ENCODE measurements around the gene PACSIN3.
"Not testable (repeated sequence)": the region's sequence is repeated elsewhere in the genome, so short reads cannot be mapped to it uniquely, and the experiment has no call there.

DNA sequence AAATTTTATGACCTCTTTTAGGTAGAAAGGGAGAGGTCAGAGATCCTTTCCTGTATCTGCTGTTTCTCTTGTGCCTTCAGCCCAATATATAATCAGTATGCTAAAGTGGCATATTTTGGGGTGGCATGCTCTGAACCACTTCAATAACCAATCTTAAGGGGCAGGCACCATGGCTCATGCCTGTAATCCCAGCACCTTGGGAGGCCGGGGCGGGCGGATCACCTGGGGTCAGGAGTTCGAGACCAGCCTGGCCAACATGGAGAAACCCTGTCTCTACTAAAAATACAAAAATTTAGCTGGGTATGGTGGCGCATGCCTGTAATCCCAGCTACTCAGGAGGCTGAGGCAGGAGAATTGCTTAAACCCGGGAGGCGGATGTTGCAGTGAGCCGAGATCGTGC lies 11.9 kb upstream of the PACSIN3 start:
- TF ChIP-seq EZH2phosphoT487 (IDR thresholded peaks at IDR 0.05; ENCODE audit: borderline replicate concordance, low read length); CTCF (IDR thresholded peaks at IDR 0.05; ENCODE audit: low read depth, low read length, poor library complexity, severe bottlenecking): not testable (repeated sequence)
